Hematopoietic multipotent progenitor cell treated with erythropoietin and hydrocortisone succinate and interleukin-3 and kit ligand, for 17 days (in vitro differentiated cells): ENCODE data around the gene XRN1.
A peak's percentile ranks its signal among the peaks of the same experiment; 100 is the strongest.
"Not testable (repeated sequence)": the region's sequence is repeated elsewhere in the genome, so short reads cannot be mapped to it uniquely, and the experiment has no call there.

Experiments
- DNase-seq: peaks from one replicate; pipeline ENCODE4 v3.0.0-alpha.2; 2015; ENCODE audit warnings: low spot score

XRN1 gene, protein sequence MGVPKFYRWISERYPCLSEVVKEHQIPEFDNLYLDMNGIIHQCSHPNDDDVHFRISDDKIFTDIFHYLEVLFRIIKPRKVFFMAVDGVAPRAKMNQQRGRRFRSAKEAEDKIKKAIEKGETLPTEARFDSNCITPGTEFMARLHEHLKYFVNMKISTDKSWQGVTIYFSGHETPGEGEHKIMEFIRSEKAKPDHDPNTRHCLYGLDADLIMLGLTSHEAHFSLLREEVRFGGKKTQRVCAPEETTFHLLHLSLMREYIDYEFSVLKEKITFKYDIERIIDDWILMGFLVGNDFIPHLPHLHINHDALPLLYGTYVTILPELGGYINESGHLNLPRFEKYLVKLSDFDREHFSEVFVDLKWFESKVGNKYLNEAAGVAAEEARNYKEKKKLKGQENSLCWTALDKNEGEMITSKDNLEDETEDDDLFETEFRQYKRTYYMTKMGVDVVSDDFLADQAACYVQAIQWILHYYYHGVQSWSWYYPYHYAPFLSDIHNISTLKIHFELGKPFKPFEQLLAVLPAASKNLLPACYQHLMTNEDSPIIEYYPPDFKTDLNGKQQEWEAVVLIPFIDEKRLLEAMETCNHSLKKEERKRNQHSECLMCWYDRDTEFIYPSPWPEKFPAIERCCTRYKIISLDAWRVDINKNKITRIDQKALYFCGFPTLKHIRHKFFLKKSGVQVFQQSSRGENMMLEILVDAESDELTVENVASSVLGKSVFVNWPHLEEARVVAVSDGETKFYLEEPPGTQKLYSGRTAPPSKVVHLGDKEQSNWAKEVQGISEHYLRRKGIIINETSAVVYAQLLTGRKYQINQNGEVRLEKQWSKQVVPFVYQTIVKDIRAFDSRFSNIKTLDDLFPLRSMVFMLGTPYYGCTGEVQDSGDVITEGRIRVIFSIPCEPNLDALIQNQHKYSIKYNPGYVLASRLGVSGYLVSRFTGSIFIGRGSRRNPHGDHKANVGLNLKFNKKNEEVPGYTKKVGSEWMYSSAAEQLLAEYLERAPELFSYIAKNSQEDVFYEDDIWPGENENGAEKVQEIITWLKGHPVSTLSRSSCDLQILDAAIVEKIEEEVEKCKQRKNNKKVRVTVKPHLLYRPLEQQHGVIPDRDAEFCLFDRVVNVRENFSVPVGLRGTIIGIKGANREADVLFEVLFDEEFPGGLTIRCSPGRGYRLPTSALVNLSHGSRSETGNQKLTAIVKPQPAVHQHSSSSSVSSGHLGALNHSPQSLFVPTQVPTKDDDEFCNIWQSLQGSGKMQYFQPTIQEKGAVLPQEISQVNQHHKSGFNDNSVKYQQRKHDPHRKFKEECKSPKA (N-terminal part only)

DNA sequence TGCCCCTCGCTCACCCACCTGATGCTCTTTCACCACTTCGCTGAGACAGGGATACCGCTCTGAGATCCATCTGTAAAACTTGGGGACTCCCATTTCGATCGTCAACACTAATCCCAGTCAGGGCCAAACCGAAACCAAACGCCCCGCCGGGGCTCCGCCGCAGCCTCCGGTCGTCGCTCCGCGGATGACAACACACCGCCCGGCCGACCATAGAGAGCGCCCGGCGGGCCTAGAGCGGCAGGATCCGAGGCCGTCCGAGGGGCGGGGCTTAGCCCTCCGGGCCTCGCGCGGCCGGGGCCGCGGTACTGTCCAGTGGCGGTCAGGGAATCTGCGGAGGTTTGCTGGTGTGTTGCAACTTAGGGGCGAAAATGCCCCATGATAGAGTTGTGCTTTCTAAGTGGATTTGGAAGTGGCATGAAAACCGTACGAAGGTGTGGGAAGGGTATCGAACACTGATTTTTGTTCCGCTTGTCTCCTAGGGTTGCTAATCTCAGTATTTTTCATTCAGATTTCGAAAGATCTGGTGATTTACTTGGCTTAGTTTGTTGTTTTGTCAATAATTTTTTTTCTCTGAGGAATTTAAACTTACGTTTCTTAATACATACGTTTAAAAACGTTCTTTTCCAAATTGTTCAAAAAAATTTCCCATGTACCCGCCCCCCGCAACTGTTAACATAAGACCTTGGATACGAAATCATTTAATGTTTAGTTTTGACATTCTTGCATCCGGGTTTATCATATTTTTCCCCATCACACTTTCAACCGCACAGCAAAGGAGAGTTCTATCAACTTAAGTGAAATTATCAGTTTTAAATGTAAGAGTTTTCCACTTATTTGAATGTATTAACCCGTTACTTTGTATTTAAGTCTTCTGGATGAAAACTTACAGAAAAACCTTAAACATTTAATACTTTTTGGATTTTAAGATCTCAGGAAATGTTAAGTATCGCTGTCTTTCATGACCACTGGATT is at the start of gene XRN1:
XRN1 (minus strand) TSS at position 186 of the 972 bp plus-strand sequence; CDS start at position 93, 93 bp downstream.
- DNase-seq, result peak; percentile 94

GRCh38 chr3:142495103-142495502 is 47.3 kb upstream of the XRN1 start:
- DNase-seq, result no peak

GRCh38 chr3:142492184-142492583 is 44.3 kb upstream of the XRN1 start:
- no peak for DNase-seq

- no peak for DNase-seq
Measured at GRCh38 chr3:142489572-142490323, 41.9 kb upstream of the XRN1 start.

GRCh38 chr3:142484912-142485435 is 37.1 kb upstream of the XRN1 start:
- DNase-seq, result no peak

DNA sequence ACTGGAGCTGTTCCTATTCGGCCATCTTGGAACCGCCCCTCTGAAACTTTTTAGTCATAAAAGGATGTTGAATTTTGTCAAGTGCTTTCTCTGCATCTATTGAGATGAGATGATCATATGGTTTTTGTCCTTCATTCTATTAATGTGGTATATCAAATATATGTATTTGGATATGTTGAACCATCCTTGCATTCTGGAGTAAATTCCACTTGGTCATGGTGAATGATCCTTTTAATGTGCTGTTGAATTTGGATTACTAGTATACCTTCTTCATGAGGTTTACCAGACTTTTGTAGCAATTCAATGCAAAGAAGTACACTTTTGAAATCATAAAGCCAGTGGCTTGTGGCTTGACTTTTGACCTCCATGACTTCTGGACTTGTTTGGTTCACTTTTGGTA is 33.4 kb upstream of the XRN1 start:
- DNase-seq, result no peak

DNA sequence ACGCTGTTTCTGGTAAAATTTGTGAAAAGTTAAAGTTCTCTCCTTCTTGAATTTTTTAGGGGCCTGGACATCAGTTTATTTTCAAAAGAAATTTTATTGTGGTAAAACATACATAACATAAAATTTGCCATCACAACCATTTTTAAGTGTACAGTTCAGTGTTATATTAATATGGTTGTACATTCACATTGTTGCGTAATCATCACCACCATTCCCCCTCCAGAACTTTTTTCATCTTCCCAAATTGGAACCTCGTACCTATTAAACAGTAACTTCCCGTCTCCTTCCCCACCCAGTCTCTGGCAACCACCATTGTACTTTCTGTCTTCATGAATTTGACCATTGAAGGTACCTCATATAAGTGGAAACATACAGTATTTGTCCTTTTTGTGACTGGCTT is 23.0 kb upstream of the XRN1 start:
- no peak for DNase-seq

- DNase-seq, result no peak
Measured at GRCh38 chr3:142468456-142468855, 20.6 kb upstream of the XRN1 start.

DNA sequence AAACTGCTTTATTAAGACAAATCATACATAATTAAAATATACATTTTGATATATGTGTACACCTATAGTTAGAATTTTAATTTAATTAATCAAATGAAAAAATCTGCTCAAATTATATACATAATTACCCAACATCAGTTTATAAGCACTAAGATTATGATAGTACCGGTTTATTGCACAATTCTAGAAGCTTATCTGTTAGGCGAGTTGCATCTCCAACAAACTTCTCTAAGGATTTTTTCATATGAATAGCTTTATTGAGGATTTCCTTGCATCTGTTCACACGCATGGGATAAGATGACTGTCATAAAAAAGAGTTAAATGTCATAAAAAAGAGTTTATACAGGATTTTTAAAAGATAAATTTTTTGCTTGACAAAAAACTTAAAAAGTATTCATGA is 19.9 kb upstream of the XRN1 start:
- DNase-seq, result no peak

DNA sequence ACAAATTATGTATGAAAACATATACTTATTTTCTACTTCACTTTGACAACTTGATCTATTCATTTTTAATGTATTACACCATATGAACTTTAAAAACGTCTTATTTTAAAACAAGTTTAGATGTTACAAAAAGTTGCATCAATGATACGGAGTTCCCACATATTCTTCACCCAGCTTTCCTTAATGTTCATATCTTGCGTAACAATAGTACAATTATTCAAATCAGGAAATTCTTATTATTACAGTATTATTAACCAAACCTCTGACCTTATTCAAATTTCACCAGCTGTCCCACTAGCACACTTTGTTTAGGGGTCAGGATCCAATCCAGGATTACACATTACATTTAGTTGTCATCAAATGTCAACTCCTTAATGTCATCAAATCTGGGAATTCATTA is 12.9 kb upstream of the XRN1 start:
- DNase-seq, result no peak

DNA sequence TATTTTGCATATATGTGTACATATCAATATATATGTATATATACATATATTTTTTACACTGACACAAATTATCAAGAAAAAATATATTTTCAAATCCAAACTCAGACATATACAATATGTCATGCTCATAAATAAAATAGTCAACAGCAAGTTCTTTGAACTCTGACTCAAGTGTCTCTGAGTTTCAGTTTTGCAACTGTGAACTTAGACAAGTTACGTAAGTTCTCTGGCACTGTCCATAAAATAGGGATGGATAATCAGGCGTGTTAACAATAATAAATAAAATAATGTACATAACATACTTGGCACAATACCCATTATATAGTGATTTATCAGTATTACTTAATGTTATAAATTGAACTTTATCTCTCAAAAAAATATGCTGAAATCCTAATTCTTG is 12.1 kb upstream of the XRN1 start:
- DNase-seq, result no peak

- no peak for DNase-seq
Measured at GRCh38 chr3:142459096-142459495, 11.3 kb upstream of the XRN1 start.

DNA sequence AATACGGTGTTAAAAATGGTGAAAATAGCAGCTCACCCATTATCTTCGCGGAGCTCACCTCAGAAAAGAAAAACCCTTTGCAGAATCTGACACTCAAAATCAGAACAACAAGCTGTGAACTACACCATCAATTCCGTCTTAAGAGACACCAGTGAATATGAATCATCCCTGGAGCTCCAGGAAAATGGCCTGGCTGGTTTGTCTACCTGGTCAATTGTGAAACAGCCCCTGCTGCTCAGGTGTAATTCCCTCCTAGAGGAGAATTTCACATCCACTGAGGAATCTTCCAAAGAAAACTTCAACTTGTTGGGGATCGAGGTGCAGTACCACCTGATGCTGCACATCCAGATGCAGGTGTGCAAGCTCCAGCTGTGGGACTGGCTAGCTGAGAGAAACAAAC is 3.0 kb upstream of the XRN1 start:
- no peak for DNase-seq

GRCh38 chr3:142450189-142450588 is 2.4 kb upstream of the XRN1 start:
- DNase-seq, result no peak

DNA sequence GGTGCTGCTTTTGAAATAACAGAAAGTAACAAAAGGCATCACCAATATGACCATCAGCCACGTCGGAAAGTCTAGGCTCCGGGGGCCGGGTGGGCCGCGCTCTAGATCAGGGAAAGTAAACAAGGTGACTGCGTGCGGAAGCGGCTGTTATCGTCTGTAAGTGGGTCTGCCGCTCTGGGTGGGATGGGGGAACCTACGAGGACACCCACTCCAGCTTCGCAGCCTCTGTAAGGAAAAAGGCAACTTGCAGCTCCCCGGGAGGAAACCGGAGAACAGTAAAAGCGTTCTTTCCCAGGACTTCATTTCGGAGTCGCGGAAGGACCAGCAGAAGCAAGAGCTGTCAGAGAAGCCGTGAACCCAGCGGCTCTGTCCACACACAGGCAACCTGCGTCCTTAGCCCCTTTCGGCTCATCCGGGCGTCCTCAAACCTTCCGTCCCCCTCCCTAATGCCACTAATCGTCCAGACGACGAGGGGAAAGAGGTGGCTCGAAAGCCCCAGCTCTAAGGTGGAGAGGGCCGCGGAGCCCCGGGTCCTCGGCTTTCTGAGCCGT is 461 bp downstream of the XRN1 start:
- DNase-seq, result peak; percentile 74

DNA sequence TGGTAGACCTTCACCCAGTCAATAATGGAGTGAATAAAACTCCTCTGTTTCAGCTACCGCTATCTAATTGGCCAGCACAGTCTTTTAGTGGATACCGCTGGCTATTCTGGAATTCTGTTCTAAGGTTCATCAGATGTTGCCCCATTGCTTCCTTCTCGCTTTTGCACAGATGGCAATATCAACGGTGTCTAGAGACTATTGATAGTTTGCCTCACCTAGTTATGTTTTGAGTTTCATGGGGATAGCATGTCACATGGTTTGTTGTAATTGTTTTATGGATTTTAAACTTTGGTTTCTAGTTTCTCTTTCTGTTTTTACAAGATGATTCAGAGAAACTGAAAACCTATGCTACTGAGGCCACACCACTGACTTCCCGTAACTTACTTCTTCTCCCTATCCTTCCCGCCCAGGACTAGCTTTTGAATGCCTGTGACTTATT is 2.0 kb downstream of the XRN1 start:
- DNase-seq, result peak; percentile 26

DNA sequence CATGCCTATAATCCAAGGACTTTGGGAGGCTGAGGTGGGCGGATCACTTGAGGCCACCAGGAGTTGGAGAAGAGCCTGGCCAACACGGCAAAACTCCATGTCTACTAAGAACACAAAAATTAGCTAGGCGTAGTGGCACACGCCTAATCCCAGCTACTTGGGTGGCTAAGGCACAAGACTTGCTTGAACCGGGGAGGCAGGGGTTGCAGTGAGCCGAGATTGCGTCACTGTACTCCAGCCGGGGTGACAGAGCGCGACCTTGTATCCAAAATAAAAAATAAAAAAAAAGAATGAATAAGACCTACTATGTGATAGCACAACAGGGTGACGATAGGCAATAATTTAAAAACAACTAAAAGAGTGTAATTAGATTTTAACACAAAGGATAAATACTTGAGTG is 3.5 kb downstream of the XRN1 start:
- DNase-seq, result no peak

- DNase-seq, result not testable (repeated sequence)
Measured at GRCh38 chr3:142443060-142443459, 4.8 kb downstream of the XRN1 start.

DNA sequence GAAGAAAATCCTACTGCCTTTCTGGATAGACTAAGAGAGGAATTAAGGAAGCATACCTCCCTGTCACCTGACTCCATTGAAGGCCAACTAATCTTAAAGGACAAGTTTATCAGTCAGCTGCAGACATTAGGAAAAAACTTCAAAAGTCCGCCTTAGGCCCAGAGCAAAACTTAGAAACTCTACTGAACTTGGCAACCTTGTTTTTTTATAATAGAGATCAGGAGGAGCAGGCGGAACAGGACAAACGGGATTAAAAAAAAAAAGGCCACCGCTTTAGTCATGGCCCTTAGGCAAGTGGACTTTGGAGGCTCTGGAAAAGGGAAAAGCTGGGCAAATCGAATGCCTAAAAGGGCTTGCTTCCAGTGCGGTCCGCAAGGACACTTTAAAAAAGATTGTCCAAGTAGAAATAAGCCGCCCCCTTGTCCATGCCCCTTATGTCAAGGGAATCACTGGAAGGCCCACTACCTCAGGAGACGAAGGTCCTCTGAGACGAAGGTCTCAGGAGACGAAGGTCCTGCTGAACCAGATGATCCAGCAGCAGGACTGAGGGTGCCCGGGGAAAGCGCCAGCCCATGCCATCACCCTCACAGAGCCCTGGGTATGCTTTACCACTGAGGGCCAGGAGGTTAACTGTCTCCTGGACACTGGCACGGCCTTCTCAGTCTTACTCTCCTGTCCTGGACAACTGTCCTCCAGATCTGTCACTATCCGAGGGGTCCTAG is 8.2 kb downstream of the XRN1 start:
- DNase-seq, result not testable (repeated sequence)
